OCI-LY3 (cell line): ENCODE measurements around the gene PRRT4.

Experiments
- CTCF ChIP-seq: fragments of 200-600, 300-600 bp; sonication (generic); IDR thresholded peaks from 2 replicates; pipeline ENCODE4 v1.5.1; 2014; ENCODE audit warnings: antibody characterized with exemption, low read length, low read depth
- EZH2phosphoT487 ChIP-seq: fragments of 200-600 bp; shearing (Covaris generic); IDR thresholded peaks from 2 replicates; pipeline ENCODE4 v1.6.1; 2018; ENCODE audit warnings: antibody characterized with exemption, mixed run types, low read depth

GRCh38 chr7:128389085-128389617 lies 27.7 kb upstream of the PRRT4 start:
- TF ChIP-seq CTCF (no peak), EZH2phosphoT487 (no peak)
